Measurements from ENCODE around the gene CELF1. TPM values are rescaled to one million over a fixed set of nuclear protein-coding genes. Genes with fewer than 3 reads are reported as not detected.

CELF1 gene
- 44.8 to 51.9 TPM (median 50.5 TPM) in 5 replicates for total RNA-seq (2022; extraction: Qiagen RNA extraction; ENCODE audit: low read depth)

DNA sequence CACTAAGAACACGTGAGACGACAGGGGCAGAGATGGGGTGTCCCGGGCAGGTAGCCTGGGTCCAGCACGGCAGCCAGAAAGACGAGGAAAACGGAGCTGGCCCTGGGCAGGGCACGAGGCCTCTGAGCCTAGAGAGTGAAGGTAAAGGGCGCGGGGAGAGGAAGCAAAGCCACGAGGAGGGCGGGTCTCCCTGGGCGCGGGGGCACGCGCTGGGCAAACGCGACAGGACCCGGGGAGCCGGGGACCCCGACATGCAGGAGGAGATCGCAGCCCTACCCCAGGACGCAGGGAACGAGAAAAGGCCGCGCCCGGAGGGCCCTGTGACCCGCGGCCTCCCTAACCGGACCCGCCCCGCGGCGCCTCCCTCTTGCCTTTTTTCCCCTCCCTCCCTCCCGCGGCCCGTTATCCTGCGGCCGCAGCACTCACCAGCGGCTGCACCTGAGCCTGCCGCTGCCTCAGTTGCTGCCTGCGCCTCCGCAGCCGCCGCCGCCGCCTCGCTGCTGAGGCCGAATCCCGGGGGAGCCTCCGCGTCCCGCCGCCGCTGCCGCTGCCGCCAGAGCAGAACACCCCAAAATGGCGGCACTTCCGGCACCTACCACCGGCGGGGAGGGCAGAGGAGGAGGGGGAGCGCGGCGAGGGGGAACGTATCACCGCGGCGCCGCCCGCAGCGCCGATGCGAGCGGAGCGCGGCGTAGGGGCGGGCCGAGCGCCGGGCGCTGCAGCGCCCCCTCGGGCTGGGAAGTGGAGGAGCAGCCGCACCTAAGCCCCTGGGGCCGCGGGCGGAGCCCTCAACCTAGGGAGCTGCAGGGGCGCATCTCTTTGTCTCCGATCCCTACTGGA, at the start of gene CELF1:
Gene CELF1, minus strand, starts transcription at position 567 of the 840 bp plus-strand sequence. CDS start 53,609 bp downstream, outside the sequence.

DNA sequence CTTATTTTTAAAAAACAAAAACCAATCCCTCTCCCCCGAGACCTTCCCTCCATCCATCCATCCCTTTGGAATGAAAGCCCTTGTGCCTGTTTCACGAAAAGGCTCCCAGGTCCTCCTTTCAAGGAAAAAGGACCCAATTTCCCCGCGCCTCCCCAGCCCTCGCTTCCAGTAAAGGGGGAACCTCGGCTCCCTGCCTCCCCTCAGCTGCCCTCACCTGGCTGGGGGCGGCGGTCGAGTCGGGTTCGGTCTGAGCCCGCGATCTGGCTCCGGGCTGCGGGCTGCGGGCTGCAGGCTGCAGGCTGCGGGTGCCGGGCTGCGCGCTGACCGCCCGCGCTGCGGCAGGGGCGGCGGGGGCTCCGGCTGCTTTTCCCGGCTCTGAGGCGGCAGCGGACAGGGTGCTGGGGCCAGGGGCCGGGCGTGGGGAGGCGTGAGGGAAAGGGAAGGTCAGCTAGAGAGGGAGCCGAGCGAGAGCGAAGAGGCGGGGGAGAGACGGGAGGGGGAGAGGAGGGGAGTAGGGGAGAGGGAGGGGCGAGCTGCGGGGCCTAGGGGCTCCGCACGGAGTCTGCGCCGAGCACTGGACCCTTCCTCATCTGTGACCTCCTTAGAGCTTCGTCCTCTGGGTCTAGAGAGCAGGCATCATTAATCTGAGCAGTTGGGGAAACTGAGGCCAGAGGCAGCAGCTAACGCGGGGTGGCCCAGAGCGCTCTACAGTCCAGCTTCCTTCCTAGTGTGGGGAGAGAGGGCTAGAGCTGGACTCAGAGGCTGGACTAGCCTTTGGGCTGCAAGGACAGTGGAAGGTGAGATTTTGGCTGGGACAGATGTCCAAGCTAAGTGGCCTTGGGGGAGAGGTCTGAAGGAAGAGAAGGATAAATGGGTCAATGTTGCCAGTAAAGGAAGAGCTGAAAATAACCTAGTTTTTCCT, 41.3 kb upstream of the CELF1 start, which contains the start of gene C1QTNF4:
Gene C1QTNF4, minus strand, starts transcription at position 478 of the 922 bp plus-strand sequence. CDS start 3,601 bp downstream, outside the sequence.

DNA sequence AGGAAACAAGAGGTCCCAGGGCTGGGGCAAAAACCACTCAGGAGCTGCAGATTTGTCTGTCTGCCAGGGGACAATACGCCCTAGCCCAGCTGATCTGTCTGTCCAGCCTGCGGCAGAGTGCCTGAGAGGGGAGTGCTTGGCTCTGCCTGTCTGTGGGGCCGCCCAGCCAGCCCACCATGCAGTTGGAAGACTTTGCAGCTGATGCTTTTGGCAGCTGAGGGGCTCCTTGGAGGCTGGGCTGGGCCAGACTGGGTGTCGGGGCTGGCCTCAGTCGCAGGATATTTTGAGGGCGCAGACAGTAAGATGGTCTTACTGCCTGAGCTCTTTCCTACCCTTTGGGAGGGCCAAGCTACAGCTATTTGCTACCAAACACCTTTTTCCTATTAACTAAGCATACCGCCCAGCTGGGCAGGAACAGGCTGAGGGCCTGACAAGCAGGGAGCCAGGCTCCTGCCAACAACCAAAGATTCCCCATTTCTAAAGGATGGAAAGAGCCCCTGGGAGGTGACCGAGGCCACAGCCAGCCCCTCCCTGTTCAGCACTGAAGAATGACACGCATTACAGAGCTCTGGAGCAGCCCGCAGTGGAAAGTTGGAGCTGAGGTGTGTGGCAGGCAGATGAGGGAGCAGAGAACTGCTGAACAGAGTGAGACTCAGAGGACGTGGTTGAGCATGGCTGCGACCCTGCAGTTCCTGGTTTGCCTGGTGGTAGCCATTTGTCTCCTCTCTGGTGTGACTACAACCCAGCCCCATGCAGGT, 33.3 kb upstream of the CELF1 start, which contains the start of gene FAM180B:
Gene FAM180B, plus strand, starts transcription at position 581 of the 758 bp plus-strand sequence. Its CDS starts 91 bp downstream, at position 672.

DNA sequence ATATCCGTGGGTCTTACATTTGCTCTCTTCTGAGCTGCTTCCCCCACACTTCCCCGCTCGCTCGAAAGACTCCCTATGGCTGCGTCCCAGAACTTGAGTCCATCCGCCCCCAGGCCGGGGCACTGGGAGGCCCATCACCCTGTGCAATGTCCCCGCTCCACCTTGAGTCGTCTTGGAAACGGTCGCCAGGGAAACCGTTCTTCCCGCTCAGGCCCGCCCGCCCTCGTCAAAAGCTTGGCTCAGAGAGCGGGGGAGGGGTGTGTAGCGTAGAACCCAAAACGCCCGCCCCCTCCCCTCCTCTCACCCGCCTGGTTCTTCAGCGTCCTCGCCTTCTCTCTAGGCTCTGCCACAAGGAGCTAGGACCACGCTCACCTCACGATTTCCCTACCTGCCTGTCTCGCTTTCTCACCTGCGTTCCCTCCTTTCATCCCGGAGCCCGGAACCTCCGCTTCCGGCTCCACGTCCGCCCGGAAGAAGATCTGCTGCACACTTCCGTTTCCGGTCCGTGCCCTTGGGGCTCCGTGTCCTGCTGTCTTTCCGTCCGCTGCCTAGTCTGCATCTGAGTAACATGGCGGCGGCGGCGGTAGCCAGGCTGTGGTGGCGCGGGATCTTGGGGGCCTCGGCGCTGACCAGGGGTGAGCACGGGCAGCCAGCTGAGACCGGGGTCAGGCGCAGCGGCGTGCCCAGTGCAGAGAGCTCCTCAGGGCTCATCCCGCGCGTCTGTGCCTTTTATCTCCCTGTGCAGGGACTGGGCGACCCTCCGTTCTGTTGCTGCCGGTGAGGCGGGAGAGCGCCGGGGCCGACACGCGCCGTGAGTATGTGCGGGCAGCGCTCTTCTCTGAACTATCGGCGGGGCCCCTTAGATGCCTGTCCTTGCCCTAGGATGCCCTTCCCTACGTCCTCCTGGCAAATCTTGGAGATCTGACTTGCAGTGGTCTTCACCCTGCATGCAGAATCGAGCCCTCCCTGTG, 25.9 kb upstream of the CELF1 start, which contains the start of the genes KBTBD4 and NDUFS3:
Gene KBTBD4, minus strand, starts transcription at position 447 of the 971 bp plus-strand sequence. Its CDS starts 19 bp downstream, at position 428.
Gene NDUFS3, plus strand, starts transcription at position 551 of the 971 bp plus-strand sequence. Its CDS starts 18 bp downstream, at position 569.

DNA sequence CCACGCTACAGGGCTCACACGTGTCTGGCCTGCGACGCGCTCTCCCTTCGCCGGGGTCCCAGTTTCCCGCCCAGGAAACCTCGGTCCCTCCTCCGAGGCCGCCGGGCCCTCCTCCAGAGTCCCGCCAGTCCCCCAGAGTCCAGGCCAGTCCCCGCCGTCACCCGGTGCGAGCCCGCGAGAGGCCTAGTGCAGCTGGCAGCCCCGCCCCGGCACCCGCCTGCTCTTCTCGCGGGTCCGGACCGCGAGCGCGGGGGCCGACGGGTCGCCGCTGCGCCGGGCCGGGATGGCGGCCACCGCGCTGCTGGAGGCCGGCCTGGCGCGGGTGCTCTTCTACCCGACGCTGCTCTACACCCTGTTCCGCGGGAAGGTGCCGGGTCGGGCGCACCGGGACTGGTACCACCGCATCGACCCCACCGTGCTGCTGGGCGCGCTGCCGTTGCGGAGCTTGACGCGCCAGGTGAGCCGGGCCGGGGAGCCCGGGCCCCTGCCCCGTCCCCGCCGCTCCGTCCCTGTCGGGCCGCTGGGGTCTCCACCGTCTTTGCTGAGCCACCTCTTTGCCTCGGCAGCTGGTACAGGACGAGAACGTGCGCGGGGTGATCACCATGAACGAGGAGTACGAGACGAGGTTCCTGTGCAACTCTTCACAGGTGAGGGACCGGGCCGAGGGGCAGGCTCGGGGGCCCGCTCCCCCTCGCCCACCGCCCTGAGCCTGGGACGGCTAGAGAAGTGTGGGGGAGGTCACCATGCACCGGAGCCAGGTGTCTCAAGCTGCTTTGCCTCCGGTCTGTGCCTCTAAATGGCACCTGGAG, 12.6 kb upstream of the CELF1 start, which contains the start of gene PTPMT1:
Gene PTPMT1, plus strand, starts transcription at position 260 of the 809 bp plus-strand sequence. Its CDS starts 24 bp downstream, at position 284.

DNA sequence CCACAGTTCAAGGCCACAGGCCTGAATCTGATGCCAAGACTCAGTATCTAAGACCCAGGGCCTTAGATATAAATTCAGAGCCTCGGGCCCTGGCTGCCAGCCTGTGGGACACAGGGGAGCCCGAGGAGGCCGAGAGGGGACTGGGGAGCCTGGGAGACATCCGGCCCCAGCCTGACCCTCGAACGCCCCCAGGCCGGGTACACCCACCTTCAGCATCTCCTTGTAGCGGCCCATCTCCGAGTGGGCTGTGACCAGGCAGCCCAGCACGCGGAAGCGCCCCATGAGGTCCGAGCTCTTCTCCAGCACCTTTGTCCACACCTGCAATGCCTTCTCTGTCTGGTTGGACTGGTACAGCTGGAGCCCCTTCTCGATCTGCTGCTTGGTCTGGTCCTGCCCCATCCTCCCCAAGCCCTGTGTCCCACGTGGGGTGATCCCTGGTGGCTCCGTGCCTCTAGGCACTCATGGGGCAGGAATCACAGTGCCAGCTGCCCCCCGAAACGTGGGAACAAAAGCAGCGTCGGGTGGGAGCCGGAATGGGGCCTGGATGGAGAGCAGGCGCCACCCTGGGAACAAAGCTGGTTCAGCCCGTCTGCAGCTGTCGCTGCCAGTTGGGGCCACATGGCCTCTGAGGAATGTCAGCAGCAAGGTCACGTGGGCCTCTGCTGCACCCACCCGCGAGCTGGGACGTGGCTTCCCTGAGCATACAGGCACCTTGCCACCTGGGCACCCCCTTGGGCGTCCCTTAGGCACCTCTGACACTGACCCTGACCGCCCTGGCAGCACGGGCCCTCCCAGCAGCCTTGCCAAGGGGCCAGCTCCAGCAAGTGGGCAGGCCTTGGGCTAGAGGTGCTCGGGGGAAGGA, 104.1 kb downstream of the CELF1 start, which contains the start of gene RAPSN:
Gene RAPSN, minus strand, starts transcription at position 571 of the 862 bp plus-strand sequence. Its CDS starts 172 bp downstream, at position 399.

DNA sequence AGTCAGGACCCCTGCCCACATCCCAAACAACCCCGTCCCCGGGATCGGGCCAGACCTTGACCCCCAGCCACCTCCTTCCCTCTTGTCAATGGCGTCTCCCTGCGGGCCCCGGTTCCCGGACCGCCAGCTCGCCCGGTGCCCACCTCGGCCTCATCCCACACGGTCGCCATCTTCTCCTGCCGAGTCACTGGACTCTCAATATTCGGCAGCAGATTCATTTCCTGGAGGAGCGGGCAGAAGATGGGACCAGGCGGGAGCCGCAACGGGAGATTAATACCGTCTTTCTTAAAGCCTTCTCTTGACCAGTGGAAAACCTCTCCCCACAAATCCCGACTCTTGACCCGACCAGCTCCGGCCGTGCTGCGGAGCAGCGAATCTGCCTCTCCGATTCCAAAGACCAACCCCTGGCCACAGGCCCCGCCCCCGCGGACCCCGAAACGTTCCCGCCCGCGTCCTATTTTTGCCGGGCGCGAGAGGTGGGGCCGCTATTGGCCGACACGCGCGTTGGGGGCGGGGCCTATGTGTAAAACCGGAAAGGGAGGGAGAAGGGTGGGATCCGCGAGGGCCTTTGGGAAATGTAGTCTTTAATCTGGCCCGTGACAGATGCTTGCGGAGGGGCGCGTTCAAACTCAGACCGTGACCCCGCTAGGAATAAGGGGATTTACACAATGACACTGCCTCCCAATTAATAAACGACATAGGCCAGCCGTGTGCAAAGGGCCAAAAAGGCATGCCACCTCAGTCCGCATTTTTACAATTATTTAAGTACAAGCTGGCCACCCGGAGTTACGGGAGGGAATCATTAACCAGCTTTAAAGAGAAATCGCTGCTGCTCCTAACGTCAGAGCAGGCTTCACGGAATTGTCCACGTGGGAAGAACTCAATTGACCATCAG, 126.6 kb downstream of the CELF1 start, which contains the start of gene PSMC3:
Gene PSMC3, minus strand, starts transcription at position 378 of the 895 bp plus-strand sequence. Its CDS starts 160 bp downstream, at position 218.

Other genes with a start within 250 kb of the CELF1 start
- 0.05 to 0.06 TPM (median 0.05 TPM) in 4 of 5 replicates, not detected in the other for gene MYBPC3, start 200.4 kb downstream of the CELF1 start, total RNA-seq (2022; extraction: Qiagen RNA extraction; ENCODE audit: low read depth)
- gene SPI1, start 174.6 kb downstream of the CELF1 start, total RNA-seq (2022; extraction: Qiagen RNA extraction; ENCODE audit: low read depth) = 0.11 TPM in 1 of 5 replicates, not detected in the others
- 40.7 to 54.0 TPM (median 50.3 TPM) in 5 replicates for gene SLC39A13, start 144.5 kb downstream of the CELF1 start, total RNA-seq (2022; extraction: Qiagen RNA extraction; ENCODE audit: low read depth)
- gene PSMC3, start 126.7 kb downstream of the CELF1 start, total RNA-seq (2022; extraction: Qiagen RNA extraction; ENCODE audit: low read depth) = 188 to 258 TPM (median 203 TPM) in 5 replicates
- gene RAPSN, start 104.0 kb downstream of the CELF1 start, total RNA-seq (2022; extraction: Qiagen RNA extraction; ENCODE audit: low read depth) = 0.06 to 0.41 TPM (median 0.17 TPM) in 4 of 5 replicates, not detected in the other
- gene PTPMT1, start 12.5 kb upstream of the CELF1 start, total RNA-seq (2022; extraction: Qiagen RNA extraction; ENCODE audit: low read depth) = 55.9 to 79.3 TPM (median 74.3 TPM) in 5 replicates
- 19.7 to 22.9 TPM (median 20.6 TPM) in 5 replicates for gene KBTBD4, start 25.8 kb upstream of the CELF1 start, total RNA-seq (2022; extraction: Qiagen RNA extraction; ENCODE audit: low read depth)
- 94.0 to 141 TPM (median 137 TPM) in 5 replicates for gene NDUFS3, start 25.9 kb upstream of the CELF1 start, total RNA-seq (2022; extraction: Qiagen RNA extraction; ENCODE audit: low read depth)
- gene FAM180B, start 33.5 kb upstream of the CELF1 start, total RNA-seq (2022; extraction: Qiagen RNA extraction; ENCODE audit: low read depth) = 0.10 TPM in 1 of 5 replicates, not detected in the others
- gene C1QTNF4, start 41.3 kb upstream of the CELF1 start, total RNA-seq (2022; extraction: Qiagen RNA extraction; ENCODE audit: low read depth) = 0.07 to 0.10 TPM (median 0.08 TPM) in 3 of 5 replicates, not detected in the others
- 101 to 150 TPM (median 138 TPM) in 5 replicates for gene MTCH2, start 89.4 kb upstream of the CELF1 start, total RNA-seq (2022; extraction: Qiagen RNA extraction; ENCODE audit: low read depth)
- gene AGBL2, start 162.2 kb upstream of the CELF1 start, total RNA-seq (2022; extraction: Qiagen RNA extraction; ENCODE audit: low read depth) = 0.51 to 1.8 TPM (median 1.3 TPM) in 5 replicates
- gene FNBP4, start 214.2 kb upstream of the CELF1 start, total RNA-seq (2022; extraction: Qiagen RNA extraction; ENCODE audit: low read depth) = 46.3 to 68.3 TPM (median 52.4 TPM) in 5 replicates

Measured in A549 treated with CpdA at 1 μM for 4 hours (cell line).